Stimulated activated naive CD4-positive, alpha-beta T cell (primary cell): ENCODE results near the gene C16orf86.

Source experiments
- DNase-seq, 6 experiments: peaks; one replicate each; lab custom pipeline; 2025; lab: John Stamatoyannopoulos, UW

Gene C16orf86, protein sequence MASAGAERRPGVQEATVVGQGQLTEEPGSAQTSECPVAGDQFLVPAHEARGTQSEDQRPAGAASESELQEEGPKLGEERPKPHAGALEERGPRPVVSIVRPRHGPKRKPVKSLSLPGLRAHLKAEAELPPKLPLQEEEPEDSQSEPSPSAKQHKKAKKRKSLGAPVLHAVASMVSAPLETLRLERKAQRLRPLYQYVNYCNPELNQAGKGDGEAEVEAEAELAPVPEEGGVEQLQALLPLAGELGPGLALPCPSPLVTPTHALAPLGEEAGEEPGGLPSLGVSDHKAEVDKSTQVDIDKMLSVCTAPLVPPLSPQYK

DNA sequence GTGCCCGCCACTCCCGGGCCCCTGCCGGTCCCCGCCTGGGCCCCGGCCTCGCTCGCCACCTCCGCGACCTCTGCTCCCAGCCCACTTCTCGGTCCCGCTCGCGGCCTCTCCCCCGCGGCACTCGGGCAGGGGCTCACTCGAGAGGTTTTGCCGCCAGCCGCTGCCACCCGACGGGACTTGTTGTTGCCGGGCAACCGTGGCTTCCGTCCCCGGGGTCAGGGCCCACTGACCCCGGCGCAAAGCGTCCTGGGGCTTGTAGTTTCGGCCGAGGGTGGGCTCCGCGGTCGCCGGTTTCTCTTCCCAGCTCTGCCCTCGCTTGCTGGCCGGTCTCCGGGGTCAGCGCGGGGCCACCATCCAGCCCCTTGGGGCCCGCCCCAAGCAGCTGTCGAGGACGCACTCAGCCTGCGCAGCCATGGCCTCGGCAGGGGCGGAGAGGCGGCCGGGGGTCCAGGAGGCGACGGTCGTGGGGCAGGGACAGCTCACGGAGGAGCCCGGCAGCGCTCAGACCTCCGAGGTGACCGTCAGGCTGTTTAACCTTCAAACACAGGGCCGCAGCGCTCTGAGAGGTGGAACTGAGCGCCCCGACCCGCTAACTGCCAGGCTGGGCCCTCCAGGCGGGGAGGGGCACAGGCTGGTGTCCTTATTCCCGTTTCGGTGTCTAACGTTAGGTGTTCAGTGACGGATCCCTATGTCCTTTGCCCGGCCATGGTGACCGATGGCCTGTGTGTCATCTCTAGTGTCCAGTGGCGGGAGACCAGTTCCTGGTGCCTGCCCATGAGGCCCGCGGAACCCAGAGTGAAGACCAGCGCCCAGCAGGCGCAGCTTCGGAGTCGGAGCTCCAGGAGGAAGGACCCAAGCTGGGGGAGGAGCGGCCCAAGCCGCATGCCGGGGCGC, at the start of gene C16orf86, which contains the start of gene ENKD1:
C16orf86 (plus strand) TSS at position 256 of the 894 bp plus-strand sequence; CDS start at position 413, 157 bp downstream.
ENKD1 (minus strand) TSS at position 192 of the 894 bp plus-strand sequence. CDS start 308 bp downstream, outside the sequence.
- DNase-seq, result peak; percentile 58 to 79 (median 73)

- no peak for DNase-seq
Observed at GRCh38 chr16:67628216-67628615, 38.4 kb upstream of the C16orf86 start.

DNA sequence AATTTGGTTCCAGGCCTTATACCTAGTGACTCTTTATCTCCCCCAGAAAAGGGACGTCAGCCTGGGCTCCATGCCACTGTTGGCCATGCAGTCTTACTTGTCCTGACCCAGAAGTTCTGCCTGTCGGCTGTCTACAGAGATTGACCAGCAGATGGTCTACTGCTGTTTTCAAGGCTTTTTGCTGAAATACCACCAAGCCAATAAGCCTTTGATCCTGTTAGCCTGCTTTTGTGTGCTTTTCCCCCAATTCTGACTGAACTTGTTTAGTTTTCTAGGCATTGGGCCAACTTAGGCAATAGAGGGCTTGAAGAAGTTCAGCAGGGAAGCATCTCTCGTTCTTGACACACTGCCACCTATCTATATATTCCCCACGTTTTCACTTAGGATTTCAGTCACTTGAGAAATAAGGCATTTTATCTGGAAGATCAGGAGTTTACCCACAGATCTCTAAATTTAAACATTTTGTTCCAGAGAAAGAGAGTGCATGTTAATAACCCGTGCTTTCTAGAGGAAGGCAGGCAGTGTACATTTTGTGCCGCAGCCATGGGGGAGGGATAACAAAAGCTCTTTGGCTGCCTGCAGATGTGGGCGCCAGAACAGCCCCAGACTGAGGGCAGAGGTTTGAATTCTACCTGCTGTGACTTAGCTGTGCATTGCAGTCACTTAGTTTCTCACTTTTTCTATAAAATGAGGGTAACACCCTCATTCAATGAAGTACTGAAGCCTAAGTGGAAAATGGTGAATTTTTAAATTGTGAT, 34.0 kb upstream of the C16orf86 start:
- DNase-seq, result no peak

GRCh38 chr16:67636713-67637112, 29.9 kb upstream of the C16orf86 start:
- DNase-seq, result no peak

DNA sequence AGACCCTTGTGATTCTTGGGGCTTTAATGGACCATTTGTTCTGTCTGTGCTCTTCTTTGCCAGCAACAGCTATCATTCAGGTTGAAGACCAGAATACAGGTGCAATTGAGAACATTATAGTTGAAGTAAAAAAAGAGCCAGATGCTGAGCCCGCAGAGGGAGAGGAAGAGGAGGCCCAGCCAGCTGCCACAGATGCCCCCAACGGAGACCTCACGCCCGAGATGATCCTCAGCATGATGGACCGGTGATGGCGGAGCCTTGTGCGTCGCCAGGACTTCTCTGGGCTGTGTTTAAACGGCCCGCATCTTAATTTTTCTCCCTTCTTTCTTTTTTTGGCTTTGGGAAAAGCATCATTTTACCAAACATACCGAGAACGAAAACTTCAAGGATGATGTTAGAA, 29.0 kb upstream of the C16orf86 start:
- no peak for DNase-seq

DNA sequence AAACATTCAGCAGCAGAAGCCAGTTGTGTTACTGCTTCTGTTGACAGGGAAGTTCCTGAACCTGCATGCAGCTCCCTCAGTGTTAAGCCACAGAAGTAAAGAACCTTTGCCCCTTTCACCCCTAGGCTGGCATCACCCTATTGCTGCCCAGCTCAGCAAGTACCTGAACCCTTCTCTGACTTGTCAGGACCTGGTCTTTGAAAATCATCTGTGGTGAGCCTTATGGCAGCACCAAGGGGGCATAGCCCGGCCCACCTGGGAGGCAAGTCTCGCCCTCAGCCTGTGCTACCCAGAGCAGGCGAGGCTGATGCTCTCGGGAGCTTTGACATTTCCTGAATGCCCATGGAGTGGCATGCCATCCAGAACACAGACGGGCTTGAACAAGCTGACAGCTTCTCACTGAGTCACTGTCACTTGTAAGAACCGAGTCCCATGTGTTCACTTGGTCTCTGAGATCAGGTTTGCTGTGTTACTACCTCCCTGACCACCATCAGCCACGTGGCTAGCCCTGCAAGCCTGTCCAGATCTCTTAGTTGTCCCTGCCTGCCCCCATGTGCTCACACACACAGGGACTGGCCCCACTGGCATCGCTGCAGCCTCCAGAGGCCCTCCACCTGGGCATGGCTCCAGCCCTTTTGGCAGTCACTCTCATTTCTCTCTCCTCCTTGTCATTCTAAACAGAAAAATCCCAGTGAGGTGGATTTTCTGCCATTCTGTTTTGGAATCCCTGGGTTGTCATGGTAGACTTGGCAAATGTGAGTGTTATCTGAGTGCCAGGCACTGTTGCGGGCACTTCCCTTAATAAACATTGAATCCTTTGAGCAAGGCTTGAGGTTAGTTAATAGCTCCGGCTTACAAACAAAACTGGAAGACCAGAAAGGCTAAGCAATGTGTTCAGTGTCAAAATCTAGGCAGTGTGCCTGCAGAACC, 24.6 kb upstream of the C16orf86 start:
- no peak for DNase-seq

GRCh38 chr16:67644038-67644437, 22.6 kb upstream of the C16orf86 start:
- DNase-seq, result no peak

DNA sequence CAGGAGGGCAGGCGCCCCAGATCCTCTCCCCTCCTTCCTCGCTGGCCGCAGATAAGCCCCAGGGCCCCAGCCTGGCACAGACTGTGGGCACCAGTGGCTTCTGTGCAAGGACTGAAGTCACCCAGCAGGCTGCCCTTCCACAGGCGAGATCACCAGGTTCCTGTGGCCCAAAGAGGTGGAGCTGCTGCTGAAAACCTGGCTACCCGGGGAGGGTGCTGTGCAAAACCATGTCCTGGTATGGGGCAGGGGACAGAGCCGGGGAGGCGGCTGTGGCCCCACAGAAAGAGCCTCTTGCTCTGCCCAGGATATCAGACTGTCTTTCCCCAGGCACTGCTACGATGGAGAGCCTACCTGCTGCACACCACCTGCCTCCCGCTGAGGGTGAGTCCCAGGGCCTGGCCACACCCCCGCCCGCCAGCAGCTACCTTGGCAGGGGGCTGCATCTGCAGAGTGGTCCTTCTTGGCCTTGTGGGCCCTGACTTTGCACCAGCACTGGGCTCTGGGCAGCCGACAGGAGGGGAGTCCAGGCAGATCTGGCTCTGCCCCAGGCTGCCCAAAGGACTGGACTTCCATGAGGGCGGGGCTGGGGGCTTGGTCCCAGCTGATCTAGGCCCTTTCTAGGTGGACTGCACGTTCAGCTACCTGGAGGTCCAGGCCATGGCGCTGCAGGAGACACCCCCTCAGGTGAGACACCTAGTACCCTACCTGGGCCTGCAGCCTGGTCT, 21.1 kb upstream of the C16orf86 start:
- peak in 2 of 6 experiments; percentile 41 to 51 for DNase-seq

DNA sequence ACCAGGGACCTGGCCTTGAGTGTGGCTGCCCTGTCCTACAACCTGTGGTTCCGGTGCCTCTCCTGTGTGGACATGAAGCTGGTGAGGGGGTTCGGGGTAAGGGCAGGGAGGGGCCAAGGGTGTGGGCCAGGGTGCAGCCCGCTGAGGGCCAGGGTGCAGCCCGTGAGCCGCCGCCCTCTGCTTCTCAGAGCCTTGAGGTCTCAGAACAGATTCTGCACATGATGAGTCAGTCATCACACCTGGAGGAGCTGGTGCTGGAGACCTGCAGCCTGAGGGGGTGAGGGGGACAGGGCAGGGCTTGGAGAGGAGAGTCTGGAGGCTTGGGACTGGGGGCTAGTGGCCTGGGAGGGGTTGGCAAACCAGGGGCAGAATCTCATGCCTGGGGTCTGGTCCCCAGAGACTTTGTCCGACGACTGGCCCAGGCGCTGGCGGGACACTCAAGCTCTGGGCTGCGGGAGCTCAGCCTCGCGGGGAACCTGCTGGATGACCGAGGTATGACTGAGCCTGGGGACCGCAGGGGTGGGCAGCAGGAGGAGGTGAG, 19.4 kb upstream of the C16orf86 start:
- DNase-seq, result no peak

- no peak for DNase-seq
Observed at GRCh38 chr16:67647681-67648080, 18.9 kb upstream of the C16orf86 start.

- no peak for DNase-seq
Observed at GRCh38 chr16:67648088-67648763, 18.4 kb upstream of the C16orf86 start.

DNA sequence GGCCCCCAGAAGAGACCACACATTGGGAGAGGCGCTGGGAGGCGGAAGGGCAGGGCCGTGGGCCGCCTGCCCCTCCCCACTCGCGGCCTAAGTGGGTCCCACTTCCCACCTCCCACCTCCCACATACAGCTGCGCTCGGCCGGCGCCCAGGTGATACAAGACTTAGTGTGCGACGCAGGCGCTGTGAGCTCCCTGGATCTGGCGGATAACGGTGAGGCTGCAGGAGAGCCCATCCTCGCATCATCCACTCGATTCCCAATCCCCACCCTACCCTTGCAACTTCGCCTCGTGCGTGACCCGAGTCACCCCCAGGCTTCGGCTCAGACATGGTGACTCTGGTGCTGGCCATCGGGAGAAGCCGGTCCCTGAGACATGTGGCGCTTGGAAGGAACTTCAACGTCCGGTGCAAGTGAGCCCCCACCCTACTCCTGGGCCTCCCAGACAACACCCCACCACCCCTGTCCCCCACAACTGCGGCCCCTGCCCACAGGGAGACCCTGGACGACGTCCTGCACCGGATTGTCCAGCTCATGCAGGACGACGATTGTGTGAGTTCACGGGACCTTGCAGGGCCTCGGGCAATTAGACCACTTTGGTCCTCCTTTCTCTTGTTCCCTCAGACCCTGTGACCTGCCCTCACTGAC, 17.7 kb upstream of the C16orf86 start:
- no peak for DNase-seq

DNA sequence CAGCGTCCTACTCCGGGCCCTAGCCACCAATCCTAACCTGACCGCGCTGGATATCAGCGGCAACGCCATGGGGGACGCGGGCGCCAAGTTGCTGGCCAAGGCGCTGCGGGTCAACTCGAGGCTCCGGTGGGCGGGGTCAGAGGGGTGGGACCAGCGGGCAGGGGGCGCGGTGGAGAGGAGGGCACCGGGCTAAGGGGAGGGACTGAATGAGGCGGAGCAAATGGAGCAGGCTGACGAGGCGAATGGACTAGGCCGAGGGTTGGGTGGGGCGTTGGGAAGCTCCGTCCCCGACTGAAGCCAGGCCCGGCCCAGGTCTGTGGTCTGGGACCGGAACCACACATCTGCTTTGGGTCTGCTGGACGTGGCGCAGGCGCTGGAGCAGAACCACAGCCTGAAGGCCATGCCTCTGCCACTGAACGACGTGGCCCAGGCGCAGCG, 17.1 kb upstream of the C16orf86 start:
- no peak for DNase-seq

GRCh38 chr16:67650023-67650422, 16.6 kb upstream of the C16orf86 start:
- DNase-seq, result no peak

DNA sequence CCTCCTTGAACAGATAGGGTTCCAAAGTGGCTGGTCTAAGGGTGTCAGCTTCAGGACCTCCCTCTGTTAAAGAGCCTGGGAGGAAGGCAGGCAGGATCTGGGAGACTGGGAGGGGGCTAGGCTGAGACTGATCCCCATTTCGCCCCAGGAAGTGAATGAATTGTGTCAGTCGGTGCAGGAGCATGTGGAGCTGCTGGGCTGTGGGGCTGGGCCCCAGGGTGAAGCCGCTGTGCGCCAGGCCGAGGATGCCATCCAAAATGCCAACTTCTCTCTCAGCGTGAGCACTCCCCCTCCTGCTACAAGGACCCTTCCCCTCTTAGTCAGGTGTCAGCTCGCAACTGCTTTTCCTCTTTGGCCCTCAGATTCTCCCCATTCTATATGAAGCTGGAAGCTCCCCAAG, 15.6 kb upstream of the C16orf86 start:
- no peak for DNase-seq

DNA sequence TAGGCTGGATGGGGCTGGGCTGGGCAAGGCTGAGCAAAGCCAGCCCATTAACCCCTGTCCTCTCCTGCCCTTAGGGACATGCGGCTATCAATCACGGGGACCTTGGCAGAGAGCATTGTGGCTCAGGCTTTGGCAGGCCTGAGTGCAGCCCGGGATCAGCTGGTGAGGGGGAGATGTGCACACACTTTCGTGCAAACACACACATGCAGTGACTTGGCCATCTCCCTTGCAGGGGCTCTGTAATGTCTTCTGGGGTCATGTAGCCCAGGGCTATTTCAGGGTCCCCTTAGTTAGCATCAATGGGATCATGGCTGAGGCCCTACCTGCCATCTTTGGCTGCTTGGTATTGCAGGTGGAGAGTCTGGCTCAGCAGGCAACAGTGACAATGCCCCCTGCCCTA, 14.8 kb upstream of the C16orf86 start:
- no peak for DNase-seq

- no peak for DNase-seq
Observed at GRCh38 chr16:67652578-67653127, 14.0 kb upstream of the C16orf86 start.

DNA sequence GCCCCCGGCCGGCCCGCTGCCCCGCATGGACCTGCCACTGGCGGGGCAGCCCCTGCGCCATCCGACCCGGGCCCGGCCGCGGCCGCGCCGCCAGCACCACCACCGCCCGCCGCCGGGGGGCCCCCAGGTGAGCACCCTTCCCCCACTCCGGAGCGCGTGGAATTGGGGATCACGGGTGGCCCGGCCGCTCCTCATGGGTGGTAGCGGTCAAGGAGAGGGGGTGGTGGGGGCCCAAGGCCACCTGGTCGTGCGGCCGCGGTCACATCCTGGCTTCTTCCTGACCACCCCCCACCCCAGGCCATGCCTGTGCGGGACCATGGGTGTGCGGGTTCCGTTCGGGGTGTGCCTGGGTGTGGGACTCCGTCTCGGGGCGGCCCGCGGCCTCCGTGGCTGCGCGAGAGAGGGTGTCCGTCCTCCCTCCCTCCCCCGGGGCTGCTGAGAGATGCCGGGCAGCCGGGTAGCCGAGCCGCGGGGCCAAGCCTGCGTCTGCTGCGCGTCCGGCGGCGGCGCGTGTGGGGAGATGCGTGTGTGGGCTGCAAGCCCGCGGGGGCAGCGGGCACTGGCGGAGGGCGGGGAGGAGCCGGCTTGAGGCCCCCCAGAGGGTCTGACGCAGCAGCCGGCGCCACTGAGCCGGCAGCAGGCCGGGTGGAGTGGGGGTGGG, 13.4 kb upstream of the C16orf86 start:
- DNase-seq, result no peak
